HG03432 (cell line): ENCODE data around the gene SLC7A14.
"Not testable (repeated sequence)": the region's sequence is repeated elsewhere in the genome, so short reads cannot be mapped to it uniquely, and the experiment has no call there.

ENCODE experiments used
- ATAC-seq: cut with Tn5 transposase; IDR thresholded peaks from one replicate; pipeline ENCODE4 v1.9.1; 2021; ENCODE audit warnings: mild to moderate bottlenecking, moderate library complexity; ENCODE audit not compliant: unreplicated experiment

SLC7A14 gene

GRCh38 chr3:170598091-170598502 is 12.2 kb upstream of the SLC7A14 start:
- no peak for ATAC-seq

- no peak for ATAC-seq
Observed at GRCh38 chr3:170594528-170594927, 8.7 kb upstream of the SLC7A14 start.

DNA sequence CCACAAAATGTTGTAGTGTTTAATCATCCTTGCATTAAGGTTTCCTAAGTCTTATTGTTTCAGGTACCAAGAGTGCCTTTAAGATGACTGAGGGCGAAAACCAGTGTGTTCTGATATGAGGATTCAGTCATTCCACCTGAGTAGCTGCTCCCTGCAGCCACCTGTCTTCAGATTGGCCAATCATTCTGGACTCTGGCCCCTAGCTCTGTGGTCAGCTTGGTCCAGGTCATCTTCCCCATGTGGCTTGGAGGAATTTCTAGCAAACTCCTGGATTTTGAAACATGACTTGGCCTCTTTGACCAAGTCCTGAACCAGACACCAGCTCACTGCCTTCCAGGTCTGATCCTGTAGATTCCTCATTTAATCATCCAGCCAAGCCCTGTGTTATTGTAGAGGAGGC is 7.8 kb upstream of the SLC7A14 start:
- no peak for ATAC-seq

DNA sequence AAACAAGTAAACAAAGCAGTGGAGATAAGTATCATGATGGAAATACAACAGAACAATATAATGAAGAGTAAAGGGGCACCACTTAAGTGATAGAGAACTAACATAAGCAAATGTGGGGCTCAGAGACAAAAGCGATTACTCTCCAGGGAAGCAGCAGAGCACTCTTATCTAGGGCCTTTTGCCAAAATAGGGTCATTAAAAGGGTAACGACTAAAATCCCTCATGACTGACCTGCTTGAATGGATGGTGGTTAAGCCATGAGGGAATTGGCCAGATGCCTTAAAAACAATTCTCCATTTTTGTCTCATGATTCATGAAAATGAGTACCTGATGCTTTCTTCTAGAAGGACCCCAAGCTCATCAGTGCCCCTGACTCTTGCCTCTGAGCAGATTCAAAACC is 3.2 kb upstream of the SLC7A14 start:
- ATAC-seq: no peak

GRCh38 chr3:170585008-170585936 is 603 bp downstream of the SLC7A14 start:
- no peak for ATAC-seq

- ATAC-seq: no peak
Observed at GRCh38 chr3:170584585-170585007, 1.3 kb downstream of the SLC7A14 start.

- ATAC-seq: no peak
Observed at GRCh38 chr3:170579646-170580045, 6.2 kb downstream of the SLC7A14 start.

GRCh38 chr3:170572665-170573253 is 13.1 kb downstream of the SLC7A14 start:
- ATAC-seq: peak; percentile 99

- ATAC-seq: not testable (repeated sequence)
Observed at GRCh38 chr3:170567598-170567997, 18.3 kb downstream of the SLC7A14 start.

DNA sequence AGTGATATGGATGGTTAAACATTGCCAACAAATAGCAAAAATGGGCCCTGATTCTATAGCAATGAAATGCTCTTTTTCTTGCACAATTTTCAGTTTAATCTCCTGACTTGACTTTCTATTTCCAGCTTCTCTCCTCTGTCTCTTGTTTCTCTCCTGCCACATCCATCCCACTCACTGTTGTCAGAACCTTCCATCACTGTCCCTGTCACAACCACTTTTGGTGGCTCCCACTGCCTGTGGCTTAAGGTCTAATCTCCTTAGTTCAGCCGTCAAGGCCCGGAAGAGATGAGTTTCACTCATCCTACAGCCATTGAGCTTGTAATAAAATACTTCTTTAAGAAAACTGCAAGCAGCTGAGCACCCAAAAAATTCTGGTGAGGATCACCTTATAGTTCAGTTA is 19.5 kb downstream of the SLC7A14 start:
- no peak for ATAC-seq

- ATAC-seq: no peak
Observed at GRCh38 chr3:170565495-170565894, 20.4 kb downstream of the SLC7A14 start.

- peak; percentile 47 for ATAC-seq
Observed at GRCh38 chr3:170564664-170565063, 21.2 kb downstream of the SLC7A14 start.

- ATAC-seq: peak; percentile 84
Observed at GRCh38 chr3:170563712-170564423, 22.0 kb downstream of the SLC7A14 start.

GRCh38 chr3:170562080-170562479 is 23.8 kb downstream of the SLC7A14 start:
- ATAC-seq: no peak

- ATAC-seq: no peak
Observed at GRCh38 chr3:170560717-170561382, 25.0 kb downstream of the SLC7A14 start.

DNA sequence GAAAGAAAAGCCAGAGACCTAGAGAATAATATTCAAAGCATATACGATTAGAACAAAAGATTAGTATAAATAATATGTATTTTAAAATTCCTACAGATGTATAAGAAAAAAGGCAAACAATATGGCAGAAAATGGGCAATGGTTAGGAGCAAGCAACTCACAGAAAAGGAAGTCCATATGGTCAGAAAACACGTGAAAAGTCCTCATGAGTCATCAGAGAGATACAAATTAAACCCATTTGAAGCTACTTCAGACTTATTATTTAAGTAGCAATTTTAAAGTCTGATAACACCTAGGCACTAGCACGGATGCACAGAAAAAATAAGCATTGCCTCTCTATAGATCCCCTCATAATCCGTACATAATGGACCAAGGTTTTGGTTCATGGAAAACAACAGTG is 25.6 kb downstream of the SLC7A14 start:
- no peak for ATAC-seq

DNA sequence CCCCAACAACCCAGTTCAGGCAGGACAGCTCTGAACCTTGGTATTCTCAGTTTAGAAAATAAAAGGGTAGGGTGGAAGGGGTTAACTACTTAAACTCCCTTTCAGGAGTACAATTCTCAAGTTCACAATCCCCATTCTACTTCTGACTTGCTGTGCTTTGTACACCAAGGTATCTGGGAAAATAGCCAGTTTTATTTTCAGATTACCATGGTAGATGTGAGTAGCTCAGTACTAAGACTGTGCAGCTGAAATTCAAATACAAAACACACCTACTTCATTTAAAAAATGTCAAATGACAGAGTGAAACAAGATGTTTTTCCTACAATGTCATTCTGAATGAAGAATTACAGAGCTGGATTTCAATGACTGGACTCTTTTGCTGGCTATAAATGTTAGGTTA is 27.4 kb downstream of the SLC7A14 start:
- ATAC-seq: no peak

- no peak for ATAC-seq
Observed at GRCh38 chr3:170555329-170555728, 30.5 kb downstream of the SLC7A14 start.

DNA sequence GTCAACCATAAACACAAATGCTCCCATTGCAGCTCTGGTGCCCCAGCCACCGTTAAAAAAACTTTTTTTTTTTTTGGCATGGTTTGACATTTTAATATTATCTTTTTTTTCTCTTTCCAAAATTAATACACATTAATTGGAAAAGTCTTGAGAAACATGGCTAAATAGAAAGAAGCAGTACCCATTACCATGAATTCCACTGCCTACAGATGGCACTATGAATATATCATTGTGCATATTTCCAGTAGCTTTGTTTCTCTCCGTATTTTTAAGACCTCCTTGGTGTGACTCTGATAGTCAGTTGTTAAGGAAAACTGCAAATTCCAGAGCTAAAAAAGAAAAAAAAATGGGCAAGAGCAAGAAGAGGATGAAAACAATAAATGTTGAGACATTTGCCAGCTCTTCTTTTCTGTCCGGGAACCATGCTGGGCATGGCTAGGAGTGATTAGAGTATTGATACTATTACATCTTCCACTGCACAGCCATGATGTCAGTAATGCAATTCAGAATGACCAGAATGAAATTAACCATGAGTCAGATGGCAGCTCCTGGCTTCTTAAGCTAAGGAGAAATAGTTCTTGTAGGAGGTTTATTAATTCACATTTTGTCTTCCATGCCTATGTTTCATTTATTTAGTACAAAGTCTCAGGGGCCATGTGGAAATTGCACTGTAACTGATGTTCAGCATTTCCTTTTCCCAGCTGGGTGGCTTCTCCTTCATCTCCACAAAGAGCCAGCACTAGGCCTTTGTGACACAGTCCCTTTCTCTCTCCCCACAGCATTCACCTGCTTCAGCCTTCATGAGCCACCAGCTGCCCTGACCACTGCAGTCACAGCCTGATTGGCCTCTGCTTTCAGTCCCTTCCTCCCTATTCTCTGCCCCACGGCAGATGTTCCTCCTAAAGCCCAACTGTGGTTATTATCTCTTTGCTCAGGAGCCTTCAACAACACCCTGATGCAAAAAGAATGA is 31.8 kb downstream of the SLC7A14 start:
- ATAC-seq: no peak

GRCh38 chr3:170551252-170551651 is 34.6 kb downstream of the SLC7A14 start:
- ATAC-seq: no peak
